ENCODE data around the gene ZMAT5.

ZMAT5 gene

GRCh38 chr22:29767171-29768051 is 604 bp upstream of the ZMAT5 start, which contains the start of gene UQCR10:
Gene UQCR10 (plus strand): TSS chr22:29767369. CDS start chr22:29767399, 30 bp downstream.
- Histone ChIP-seq H2AFZ (peak within 1 kb of the TSS; percentile 93), H3K4me3 (ENCODE audit: low read depth, low read length) (peak within 1 kb of the TSS; percentile 98), H3K4me1 (no peaks in the 10 kb centered on the region), H3K27ac (peak within 1 kb of the TSS; percentile 95), H3K36me3 (ENCODE audit: control insufficient read depth, insufficient read depth, low read length) (no peaks in the 10 kb centered on the region), H3K79me2 (peaks cover 10% of the 10 kb centered on the region), H3K9ac (peak within 1 kb of the TSS; percentile 89), H3K4me2 (ENCODE audit: low read length) (peak within 1 kb of the TSS; percentile 98), H3K9me3 (ENCODE audit: control insufficient read depth, low read length) (no peaks in the 10 kb centered on the region), H3K27me3 (ENCODE audit: control insufficient read depth, insufficient read depth, low read length) (no peaks in the 10 kb centered on the region)
- no peak for TF ChIP-seq CTCF (IDR thresholded peaks at IDR 0.05)

DNA sequence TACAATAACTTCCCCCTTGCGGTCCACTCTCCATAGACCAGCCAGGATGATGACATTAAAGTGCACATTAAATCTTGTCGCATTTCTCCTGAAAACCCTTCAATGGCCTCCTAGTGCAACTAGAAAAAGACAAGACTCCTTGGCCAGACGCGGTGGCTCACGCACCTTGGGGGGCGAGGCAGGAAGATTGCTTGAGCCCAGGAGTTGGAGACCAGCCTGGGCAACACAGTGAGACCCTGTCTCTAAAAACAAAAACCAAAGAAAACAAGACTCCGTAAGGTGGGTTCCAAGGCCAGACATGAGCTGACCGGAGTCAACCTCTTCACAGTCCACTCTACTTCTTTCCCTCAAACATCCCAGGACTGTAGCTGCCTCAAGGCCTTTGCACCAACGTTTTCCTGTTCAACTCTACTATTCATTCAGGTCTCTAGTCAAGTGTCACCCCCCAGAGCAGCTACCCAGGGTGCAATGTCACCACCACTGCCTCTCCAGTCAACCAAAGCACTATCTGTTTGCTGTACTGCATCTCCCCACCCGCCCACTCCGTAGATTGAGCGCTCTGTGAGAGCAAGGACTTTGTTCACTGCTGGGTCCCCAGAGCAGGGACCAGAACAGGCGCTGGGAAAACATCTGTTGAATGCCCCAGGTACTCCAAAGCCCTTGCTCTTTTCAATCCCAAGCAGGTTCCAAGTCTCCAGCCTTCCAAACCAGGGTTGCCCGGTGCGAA is 739 bp downstream of the ZMAT5 start:
- Histone ChIP-seq H3K27ac (peak overlapping the region; percentile 95), H3K4me1 (no peaks in the 10 kb centered on the region), H3K9ac (no peak overlapping the region), H3K79me2 (peaks cover 10% of the 10 kb centered on the region), H3K4me2 (ENCODE audit: low read length) (peak overlapping the region; percentile 98), H3K36me3 (ENCODE audit: control insufficient read depth, insufficient read depth, low read length) (no peaks in the 10 kb centered on the region), H3K9me3 (ENCODE audit: control insufficient read depth, low read length) (no peaks in the 10 kb centered on the region), H2AFZ (peak overlapping the region; percentile 93), H3K4me3 (ENCODE audit: low read depth, low read length) (peak overlapping the region; percentile 98), H3K27me3 (ENCODE audit: control insufficient read depth, insufficient read depth, low read length) (no peaks in the 10 kb centered on the region)
- TF ChIP-seq CTCF (IDR thresholded peaks at IDR 0.05): no peak

DNA sequence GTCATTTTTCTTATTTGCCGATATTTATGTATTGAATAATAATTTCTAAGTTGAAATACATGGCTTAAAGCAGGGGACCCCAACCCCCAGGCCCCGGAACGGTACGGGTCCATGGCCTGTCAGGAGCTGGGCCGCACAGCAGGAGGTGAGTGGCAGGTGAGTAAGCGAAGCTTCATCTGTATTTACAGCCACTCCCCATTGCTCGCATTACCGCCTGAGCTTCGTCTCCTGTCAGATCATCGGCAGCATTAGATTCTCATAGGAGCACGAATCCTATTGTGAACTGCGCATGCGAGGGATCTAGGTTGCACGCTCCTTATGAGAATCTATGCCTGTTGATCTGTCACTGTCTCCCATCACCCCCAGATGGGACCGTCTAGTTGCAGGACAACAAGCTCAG is 4.5 kb downstream of the ZMAT5 start:
- H3K36me3 ChIP-seq (ENCODE audit: control insufficient read depth, insufficient read depth, low read length): no peaks in the 10 kb centered on the region
- H3K4me2 ChIP-seq (ENCODE audit: low read length): no peak overlapping the region
- no peaks in the 10 kb centered on the region for H3K4me1 ChIP-seq
- no peak for TF ChIP-seq CTCF (IDR thresholded peaks at IDR 0.05)
- no peak overlapping the region for H3K9ac ChIP-seq
- H2AFZ ChIP-seq: no peak overlapping the region
- H3K9me3 ChIP-seq (ENCODE audit: control insufficient read depth, low read length): no peaks in the 10 kb centered on the region
- peaks cover 10% of the 10 kb centered on the region for H3K79me2 ChIP-seq
- no peak overlapping the region for H3K27ac ChIP-seq
- no peaks in the 10 kb centered on the region for H3K27me3 ChIP-seq (ENCODE audit: control insufficient read depth, insufficient read depth, low read length)
- no peak overlapping the region for H3K4me3 ChIP-seq (ENCODE audit: low read depth, low read length)

- H3K9me3 ChIP-seq (ENCODE audit: control insufficient read depth, low read length): no peaks in the 10 kb centered on the region
- no peak overlapping the region for H3K9ac ChIP-seq
- H3K4me1 ChIP-seq: no peaks in the 10 kb centered on the region
- H3K36me3 ChIP-seq (ENCODE audit: control insufficient read depth, insufficient read depth, low read length): no peaks in the 10 kb centered on the region
- TF ChIP-seq CTCF (IDR thresholded peaks at IDR 0.05): no peak
- no peak overlapping the region for H3K27ac ChIP-seq
- H2AFZ ChIP-seq: no peak overlapping the region
- H3K4me3 ChIP-seq (ENCODE audit: low read depth, low read length): no peak overlapping the region
- H3K79me2 ChIP-seq: peaks cover 5% of the 10 kb centered on the region
- no peak overlapping the region for H3K4me2 ChIP-seq (ENCODE audit: low read length)
- no peaks in the 10 kb centered on the region for H3K27me3 ChIP-seq (ENCODE audit: control insufficient read depth, insufficient read depth, low read length)
Measured at GRCh38 chr22:29758959-29759358, 7.8 kb downstream of the ZMAT5 start.

All from parathyroid adenoma (tissue), 2 donors.